Body of pancreas (tissue), 4 donors: Measurements from ENCODE around the gene ZNF672.

Experiments used
- CTCF ChIP-seq, 7 experiments: fragments of 450-650 bp in 4 of 7; fragments of 200-600 bp in 3 of 7; sonication (generic) in 3 of 7; IDR thresholded peaks; one replicate each; pipeline ENCODE4 v1.5.1; 2016 to 2019; ENCODE audit warnings: antibody characterized with exemption in 7 of 7
- POLR2A ChIP-seq, 3 donors: fragments of 450-650 bp; IDR thresholded peaks; one replicate each; pipeline ENCODE4 v1.6.1; 2016; ENCODE audit warnings: antibody characterized with exemption in 3 of 3, mild to moderate bottlenecking in 2 of 3

GRCh38 chr1:248834343-248834940 is 3.6 kb upstream of the ZNF672 start:
- TF ChIP-seq CTCF (IDR thresholded peaks at IDR 0.05) = no peak
- no peak for TF ChIP-seq POLR2A (IDR thresholded peaks at IDR 0.05)
